NCI-H1417 (cell line): Measurements from ENCODE around the gene PCDHGA1.

Experiments used
- DNase-seq, 3 experiments: peaks; one replicate each; lab custom pipeline; 2025; lab: John Stamatoyannopoulos, UW

PCDHGA1 gene

GRCh38 chr5:141439411-141440141 is 109.3 kb downstream of the PCDHGA1 start:
- DNase-seq, result no peak

GRCh38 chr5:141440341-141440740 is 110.0 kb downstream of the PCDHGA1 start:
- no peak for DNase-seq

DNA sequence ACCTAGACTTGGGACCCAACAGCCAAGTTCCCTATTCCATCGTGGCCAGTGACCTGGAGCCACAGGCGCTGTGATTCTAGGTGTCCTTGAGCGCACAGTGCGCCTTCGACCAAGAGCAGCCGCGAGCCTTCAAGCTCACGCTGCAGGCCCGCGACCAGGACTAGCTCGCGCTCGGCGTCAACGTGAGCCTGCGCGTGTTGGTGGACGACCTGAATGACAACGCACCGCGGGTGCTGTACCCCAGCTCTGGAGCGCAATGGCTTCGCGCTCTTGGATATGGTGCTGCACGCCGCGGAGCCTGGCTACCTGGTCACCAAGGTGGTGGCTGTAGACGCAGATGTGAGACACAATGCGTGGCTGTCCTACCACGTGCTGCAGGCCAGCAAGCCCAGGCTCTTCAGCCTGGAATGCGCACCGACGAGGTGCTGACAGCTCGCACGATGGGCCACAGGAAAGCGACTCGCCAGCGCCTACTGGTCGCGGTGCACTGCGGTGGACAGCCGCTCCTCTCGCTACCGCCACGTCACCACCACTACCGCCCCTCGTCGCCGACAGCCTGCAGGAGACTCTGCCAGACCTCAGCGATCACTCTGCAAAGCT is 111.4 kb downstream of the PCDHGA1 start:
- no peak for DNase-seq

- no peak for DNase-seq
Measured at GRCh38 chr5:141465351-141465750, 135.0 kb downstream of the PCDHGA1 start.

GRCh38 chr5:141475625-141476131 is 145.4 kb downstream of the PCDHGA1 start, which contains the start of gene PCDHGC3:
Gene PCDHGC3 (plus strand): TSS chr5:141475966. CDS start chr5:141476117, 151 bp downstream.
- DNase-seq, result peak; percentile 36 to 82 (median 65)

GRCh38 chr5:141476132-141476911 is 146.0 kb downstream of the PCDHGA1 start:
- peak; percentile 15 to 61 (median 59) for DNase-seq

- no peak for DNase-seq
Measured at GRCh38 chr5:141477044-141477575, 146.8 kb downstream of the PCDHGA1 start.

DNA sequence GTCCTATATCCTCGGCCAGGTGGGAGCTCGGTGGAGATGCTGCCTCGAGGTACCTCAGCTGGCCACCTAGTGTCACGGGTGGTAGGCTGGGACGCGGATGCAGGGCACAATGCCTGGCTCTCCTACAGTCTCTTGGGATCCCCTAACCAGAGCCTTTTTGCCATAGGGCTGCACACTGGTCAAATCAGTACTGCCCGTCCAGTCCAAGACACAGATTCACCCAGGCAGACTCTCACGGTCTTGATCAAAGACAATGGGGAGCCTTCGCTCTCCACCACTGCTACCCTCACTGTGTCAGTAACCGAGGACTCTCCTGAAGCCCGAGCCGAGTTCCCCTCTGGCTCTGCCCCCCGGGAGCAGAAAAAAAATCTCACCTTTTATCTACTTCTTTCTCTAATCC is 147.5 kb downstream of the PCDHGA1 start:
- DNase-seq, result no peak

DNA sequence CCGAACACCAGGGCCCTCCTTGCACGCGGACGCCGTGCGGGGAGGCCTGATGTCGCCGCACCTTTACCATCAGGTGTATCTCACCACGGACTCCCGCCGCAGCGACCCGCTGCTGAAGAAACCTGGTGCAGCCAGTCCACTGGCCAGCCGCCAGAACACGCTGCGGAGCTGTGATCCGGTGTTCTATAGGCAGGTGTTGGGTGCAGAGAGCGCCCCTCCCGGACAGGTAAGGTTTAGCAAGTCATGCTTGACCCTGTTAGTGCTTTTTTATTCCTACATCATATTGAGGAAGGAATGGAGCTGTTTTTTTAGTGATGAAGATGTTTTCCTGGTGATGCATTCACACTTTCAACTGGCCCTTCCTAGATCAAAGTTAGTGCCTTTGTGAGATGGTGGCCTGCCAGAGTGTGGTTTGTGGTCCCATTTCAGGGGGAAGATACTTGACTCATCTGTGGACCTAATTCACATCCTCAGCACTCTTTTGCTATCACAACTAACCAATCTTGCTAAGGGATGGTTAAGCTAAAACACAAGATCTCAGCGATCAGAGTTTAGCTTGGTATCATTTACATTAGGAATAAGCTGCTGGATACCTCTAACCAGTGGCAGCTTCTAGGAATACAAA is 148.1 kb downstream of the PCDHGA1 start:
- no peak for DNase-seq

DNA sequence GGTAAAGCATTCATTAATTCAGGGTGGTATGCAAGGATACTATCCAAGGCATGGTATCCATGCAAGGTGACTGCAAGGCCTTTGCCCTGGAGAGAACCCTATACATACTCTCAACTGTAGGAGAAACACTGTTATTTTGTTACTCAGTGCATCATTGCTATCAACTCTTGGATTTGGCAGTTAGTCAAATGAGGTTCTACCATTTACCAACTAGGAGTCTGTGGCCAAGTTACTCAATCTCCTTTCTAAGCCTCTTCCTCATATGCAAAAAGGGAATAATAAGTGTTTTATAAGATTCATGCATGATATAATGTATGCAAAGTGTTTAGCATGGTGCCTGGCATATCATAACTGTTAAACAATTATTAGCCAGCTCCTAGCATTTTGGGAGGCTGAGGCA is 149.5 kb downstream of the PCDHGA1 start:
- DNase-seq, result no peak

DNA sequence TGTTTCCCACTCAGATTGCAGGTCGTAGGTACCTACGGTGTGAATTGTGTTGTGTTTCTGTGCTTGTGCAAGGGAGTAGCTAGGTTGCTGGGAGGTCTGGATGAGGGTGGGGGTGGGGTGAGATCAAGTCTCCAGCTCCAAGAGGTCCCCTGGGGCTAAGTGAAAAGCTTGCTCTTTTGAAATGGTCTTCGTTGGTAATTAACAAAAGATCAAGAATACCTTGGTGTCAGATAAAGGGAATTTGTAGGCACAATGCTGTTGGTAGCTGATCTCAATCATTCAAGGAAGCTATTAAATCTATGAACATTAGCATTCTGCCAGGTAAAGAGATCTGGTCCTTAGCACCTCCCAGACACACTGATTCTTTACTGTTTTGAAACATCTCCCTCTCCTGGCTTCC is 153.6 kb downstream of the PCDHGA1 start:
- peak in 2 of 3 experiments; percentile 1 to 39 for DNase-seq

GRCh38 chr5:141484310-141484640 is 154.0 kb downstream of the PCDHGA1 start:
- no peak for DNase-seq

- peak in 1 of 3 experiments; percentile 71 for DNase-seq
Measured at GRCh38 chr5:141484641-141485311, 154.5 kb downstream of the PCDHGA1 start, which contains the start of gene PCDHGC4. Gene PCDHGC4 (plus strand): TSS chr5:141485030. CDS start chr5:141485174, 144 bp downstream.

GRCh38 chr5:141485321-141486055 is 155.2 kb downstream of the PCDHGA1 start:
- DNase-seq, result peak in 1 of 3 experiments; percentile 34

- no peak for DNase-seq
Measured at GRCh38 chr5:141486091-141486490, 155.8 kb downstream of the PCDHGA1 start.

DNA sequence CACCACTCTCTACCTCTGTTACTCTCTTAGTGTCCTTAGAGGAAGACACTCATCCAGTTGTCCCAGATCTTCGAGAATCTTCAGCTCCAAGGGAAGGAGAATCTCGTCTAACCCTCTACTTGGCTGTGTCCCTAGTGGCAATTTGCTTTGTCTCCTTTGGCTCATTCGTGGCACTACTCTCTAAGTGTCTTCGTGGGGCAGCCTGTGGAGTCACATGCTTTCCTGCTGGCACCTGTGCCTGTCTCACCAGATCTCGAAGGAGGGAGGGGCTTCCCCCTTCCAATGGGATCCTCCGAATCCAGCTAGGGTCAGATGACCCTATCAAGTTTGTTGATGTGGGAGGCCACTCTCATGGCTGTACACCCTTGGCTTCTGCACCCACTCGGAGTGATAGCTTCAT is 156.8 kb downstream of the PCDHGA1 start:
- no peak for DNase-seq

GRCh38 chr5:141488591-141489561 is 158.6 kb downstream of the PCDHGA1 start, which contains the start of gene PCDHGC5:
Gene PCDHGC5 (plus strand): TSS chr5:141489081. CDS start chr5:141489241, 160 bp downstream.
- no peak for DNase-seq

- no peak for DNase-seq
Measured at GRCh38 chr5:141489841-141490240, 159.5 kb downstream of the PCDHGA1 start.

DNA sequence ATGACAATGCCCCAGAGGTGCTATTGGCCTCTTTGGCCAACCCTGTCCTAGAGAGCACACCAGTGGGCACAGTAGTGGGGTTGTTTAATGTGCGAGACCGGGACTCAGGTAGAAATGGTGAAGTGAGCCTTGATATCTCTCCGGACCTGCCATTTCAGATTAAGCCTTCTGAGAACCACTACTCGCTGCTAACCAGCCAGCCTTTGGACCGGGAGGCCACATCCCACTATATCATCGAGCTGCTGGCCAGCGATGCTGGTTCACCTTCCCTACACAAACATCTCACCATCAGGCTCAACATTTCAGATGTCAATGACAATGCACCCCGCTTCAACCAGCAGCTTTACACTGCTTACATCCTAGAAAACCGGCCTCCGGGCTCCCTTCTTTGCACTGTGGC is 160.0 kb downstream of the PCDHGA1 start:
- DNase-seq, result no peak
